Tibial artery (tissue), 4 donors: ENCODE results near the gene KIF5A.

ENCODE experiments used
- DNase-seq, 2 donors: peaks; one replicate each; pipeline ENCODE4 v3.0.0-alpha.2; 2019
- H3K27ac ChIP-seq, 2 donors: fragments of 200-600 bp; sonication (generic) in 1 of 2; 1 replicate in 1 of 2; 2 replicates in 1 of 2; pipeline ENCODE4 v1.5.1; 2018 to 2019; ENCODE audit warnings: mild to moderate bottlenecking in 1 of 2
- H3K27me3 ChIP-seq, 2 donors: fragments of 200-600 bp; sonication (generic) in 1 of 2; one replicate each; pipeline versions ENCODE4 v1.5.1 to v1.6.0; 2016 to 2019
- H3K36me3 ChIP-seq, 3 donors: fragments of 200-600 bp; sonication (generic) in 2 of 3; one replicate each; pipeline ENCODE4 v1.5.1; 2016 to 2019; ENCODE audit warnings: mild to moderate bottlenecking in 2 of 3
- H3K4me1 ChIP-seq, 4 donors: fragments of 200-600 bp; sonication (generic) in 2 of 4; 1 replicate in 3 of 4; 2 replicates in 1 of 4; pipeline ENCODE4 v1.5.1; 2016 to 2019
- H3K4me3 ChIP-seq, 2 donors: fragments of 200-600 bp; sonication (generic) in 1 of 2; 1 replicate in 1 of 2; 2 replicates in 1 of 2; pipeline ENCODE4 v1.5.1; 2018 to 2019; ENCODE audit warnings: mild to moderate bottlenecking in 2 of 2
- H3K9me3 ChIP-seq, 3 donors: fragments of 200-600 bp; sonication (generic) in 1 of 3; one replicate each; pipeline ENCODE4 v1.5.1; 2016 to 2019
- intact Hi-C: fragments of 100-400 bp; cut with DNase I; formaldehyde crosslinking; loops from one replicate; pipeline ENCODE4 v1.15.0; 2023; ENCODE audit warnings: low total_unique reads
- TF ChIP-seq, protein P1 (sequence below), 2 experiments: fragments of 200-600 bp in 1 of 2; fragments of 450-650 bp in 1 of 2; IDR thresholded peaks; one replicate each; pipeline ENCODE4 v1.5.1; 2017 to 2019; ENCODE audit warnings: antibody characterized with exemption in 2 of 2, mild to moderate bottlenecking in 1 of 2, moderate library complexity in 1 of 2

KIF5A gene

DNA sequence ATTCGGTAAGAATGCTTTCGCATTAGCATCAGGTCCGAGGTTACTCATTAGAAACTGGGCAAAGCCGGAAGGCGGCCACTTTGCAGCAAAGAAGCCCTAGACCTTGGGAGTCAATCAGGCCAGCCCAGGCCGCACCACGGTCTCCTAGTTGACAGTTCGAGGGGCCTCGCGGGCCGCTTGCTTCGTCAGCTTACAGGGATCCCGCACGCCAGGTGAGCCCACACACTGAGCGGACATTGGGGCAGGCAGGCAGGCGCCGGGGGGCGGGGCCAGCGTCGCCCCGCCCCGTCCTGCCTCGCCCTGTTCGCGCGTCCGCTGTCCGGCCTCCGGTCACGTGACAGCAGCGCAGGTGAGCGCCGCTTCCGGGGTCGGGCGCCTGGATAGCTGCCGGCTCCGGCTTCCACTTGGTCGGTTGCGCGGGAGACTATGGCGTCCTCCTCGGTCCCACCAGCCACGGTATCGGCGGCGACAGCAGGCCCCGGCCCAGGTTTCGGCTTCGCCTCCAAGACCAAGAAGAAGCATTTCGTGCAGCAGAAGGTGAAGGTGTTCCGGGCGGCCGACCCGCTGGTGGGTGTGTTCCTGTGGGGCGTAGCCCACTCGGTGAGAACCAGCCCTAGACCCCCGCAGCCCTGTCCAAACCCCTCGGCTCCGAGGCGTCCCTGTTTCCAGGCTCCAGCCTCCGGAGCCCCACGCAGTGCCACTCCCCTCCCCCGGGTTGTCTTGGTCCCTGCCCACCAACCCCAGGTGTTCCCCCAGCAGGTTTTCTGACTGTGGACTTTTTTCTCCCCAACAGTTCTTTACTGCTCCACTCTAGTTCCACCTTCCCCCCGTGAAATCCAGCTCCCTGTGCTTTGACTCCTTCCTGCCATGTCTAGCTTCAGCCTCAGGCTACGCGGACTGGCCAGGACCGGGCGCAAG lies 41.3 kb downstream of the KIF5A start, which contains the start of gene PIP4K2C:
Gene PIP4K2C (plus strand): TSS at position 329 of the 918 bp plus-strand sequence. CDS start 98 bp downstream, at position 427.
- peak; percentile 71 to 91 for DNase-seq
- Histone ChIP-seq H3K36me3 (peaks cover 11 to 24% (median 12%) of the 10 kb centered on the region in 3 donors), H3K4me1 (peaks cover 0 to 28% (median 14%) of the 10 kb centered on the region in 4 donors), H3K27me3 (no peaks in the 10 kb centered on the region), H3K4me3 (peak within 1 kb of the TSS; percentile 74 to 91), H3K9me3 (no peaks in the 10 kb centered on the region), H3K27ac (peak within 1 kb of the TSS; percentile 81 to 85)
- intact Hi-C loops = no loop called here
- TF ChIP-seq, protein P1, sequence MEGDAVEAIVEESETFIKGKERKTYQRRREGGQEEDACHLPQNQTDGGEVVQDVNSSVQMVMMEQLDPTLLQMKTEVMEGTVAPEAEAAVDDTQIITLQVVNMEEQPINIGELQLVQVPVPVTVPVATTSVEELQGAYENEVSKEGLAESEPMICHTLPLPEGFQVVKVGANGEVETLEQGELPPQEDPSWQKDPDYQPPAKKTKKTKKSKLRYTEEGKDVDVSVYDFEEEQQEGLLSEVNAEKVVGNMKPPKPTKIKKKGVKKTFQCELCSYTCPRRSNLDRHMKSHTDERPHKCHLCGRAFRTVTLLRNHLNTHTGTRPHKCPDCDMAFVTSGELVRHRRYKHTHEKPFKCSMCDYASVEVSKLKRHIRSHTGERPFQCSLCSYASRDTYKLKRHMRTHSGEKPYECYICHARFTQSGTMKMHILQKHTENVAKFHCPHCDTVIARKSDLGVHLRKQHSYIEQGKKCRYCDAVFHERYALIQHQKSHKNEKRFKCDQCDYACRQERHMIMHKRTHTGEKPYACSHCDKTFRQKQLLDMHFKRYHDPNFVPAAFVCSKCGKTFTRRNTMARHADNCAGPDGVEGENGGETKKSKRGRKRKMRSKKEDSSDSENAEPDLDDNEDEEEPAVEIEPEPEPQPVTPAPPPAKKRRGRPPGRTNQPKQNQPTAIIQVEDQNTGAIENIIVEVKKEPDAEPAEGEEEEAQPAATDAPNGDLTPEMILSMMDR (IDR thresholded peaks at IDR 0.05) = no peak

DNA sequence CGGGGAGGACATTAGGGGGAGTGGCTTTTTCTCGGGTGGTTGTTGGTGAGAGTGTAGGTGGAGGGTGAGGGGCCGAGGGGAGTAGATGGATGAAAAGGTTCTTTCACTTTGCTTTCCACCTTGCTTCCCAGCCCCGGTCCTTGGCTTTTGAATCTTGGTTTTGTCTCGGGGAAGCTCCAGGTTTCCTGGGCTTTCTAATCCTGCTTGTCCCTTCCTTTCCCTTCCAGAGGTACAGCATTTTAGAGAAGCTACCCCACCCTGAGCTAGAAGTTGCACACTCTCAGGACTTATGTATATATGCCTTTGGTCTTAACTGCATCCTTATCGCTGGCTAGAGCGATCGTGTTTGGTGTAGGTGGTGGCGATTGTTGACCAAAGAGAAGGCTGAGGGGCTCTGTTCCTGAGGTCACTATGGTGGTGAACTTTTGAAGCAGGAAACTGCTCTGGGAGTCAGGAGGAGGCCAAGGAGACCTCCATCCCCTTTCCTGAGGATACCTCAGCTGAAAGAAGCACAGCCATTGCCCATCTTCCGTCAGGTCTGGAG lies 42.0 kb downstream of the KIF5A start:
- Histone ChIP-seq H3K27ac (peak overlapping the region; percentile 81 to 85), H3K36me3 (peaks cover 14 to 27% (median 18%) of the 10 kb centered on the region in 3 donors), H3K4me1 (peaks cover 0 to 28% (median 15%) of the 10 kb centered on the region in 4 donors), H3K9me3 (no peaks in the 10 kb centered on the region), H3K27me3 (no peaks in the 10 kb centered on the region), H3K4me3 (peak overlapping the region; percentile 74 to 91)
- intact Hi-C loops = no loop called here
- TF ChIP-seq, protein P1 (IDR thresholded peaks at IDR 0.05) = no peak
- peak in 1 of 2 donors; percentile 40 for DNase-seq

DNA sequence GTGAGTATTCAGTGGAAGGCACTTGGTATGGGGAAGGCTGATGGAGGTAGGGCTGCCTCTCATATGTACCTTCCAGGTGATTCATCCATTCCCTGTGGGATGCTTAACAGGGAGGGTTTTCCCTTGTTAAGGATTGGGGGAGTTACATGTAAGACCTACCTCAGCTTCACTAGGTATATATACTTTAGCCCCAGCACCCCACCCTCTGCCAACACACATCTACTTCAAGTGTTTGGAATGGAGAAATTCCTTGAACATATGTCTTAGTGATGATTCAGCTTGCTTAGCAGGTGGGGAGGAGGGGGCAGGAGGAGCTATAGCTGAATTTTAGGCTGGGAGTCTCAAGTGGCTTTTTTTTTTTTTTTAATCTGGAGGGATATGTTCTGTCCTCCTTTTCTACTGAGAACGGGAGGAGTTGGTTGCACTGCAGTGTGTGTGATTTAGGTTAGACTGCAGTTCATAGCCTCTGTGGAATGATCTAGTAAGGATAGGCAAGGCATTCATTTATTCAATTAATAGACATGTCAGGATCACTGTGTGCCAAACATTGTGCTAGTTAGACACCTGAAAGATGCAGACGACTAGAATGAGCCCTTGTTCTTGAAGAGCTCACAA lies 42.8 kb downstream of the KIF5A start:
- DNase-seq = no peak
- intact Hi-C loops = no loop called here
- Histone ChIP-seq H3K27ac (no peak overlapping the region), H3K9me3 (no peaks in the 10 kb centered on the region), H3K4me3 (no peak overlapping the region), H3K4me1 (peaks cover 0 to 28% (median 15%) of the 10 kb centered on the region in 4 donors), H3K36me3 (peaks cover 16 to 30% (median 23%) of the 10 kb centered on the region in 3 donors), H3K27me3 (no peaks in the 10 kb centered on the region)
- TF ChIP-seq, protein P1 (IDR thresholded peaks at IDR 0.05) = no peak

DNA sequence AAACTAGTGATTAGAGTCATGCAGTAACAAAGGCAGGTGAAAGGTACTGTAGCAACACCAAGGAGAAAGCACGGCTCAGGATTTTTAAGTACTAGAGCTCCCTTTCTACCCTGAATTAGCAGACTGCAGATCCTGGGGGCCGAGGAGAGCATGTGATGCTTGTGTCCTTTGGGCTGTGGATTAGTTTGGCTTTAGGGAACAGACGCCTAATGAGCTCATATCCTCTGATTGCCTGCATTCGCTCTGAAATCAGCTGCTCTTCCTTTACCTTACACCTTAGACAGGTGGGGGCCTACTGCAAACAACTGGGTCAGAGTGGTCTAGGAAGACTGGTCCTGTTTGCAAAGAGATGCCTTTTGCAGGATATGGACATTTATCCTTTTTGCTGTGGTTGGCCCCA lies 43.3 kb downstream of the KIF5A start:
- Histone ChIP-seq H3K27ac (no peak overlapping the region), H3K9me3 (no peaks in the 10 kb centered on the region), H3K4me3 (no peak overlapping the region), H3K27me3 (no peaks in the 10 kb centered on the region), H3K4me1 (peaks cover 0 to 28% (median 15%) of the 10 kb centered on the region in 4 donors), H3K36me3 (peaks cover 16 to 36% (median 23%) of the 10 kb centered on the region in 3 donors)
- intact Hi-C loops = no loop called here
- TF ChIP-seq, protein P1 (IDR thresholded peaks at IDR 0.05) = no peak
- no peak for DNase-seq

DNA sequence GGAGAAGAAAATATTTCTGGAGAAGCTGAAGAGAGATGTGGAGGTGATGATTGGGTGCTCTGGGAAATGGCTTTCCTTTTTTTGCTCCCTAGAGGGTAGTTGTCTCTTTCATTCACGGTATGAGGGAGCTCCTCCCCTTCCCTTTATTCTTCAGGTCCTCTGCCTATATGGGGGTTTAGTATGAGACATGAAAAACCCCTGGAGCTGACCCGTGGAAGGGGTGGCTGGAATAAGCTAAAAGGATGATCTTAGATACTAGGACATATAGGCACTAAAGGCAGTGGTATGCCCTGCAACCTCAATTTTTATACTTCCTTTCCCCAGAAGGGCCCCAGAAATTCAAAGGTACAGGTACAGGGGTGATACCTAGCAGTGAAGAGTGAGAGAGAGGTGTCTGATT lies 50.6 kb downstream of the KIF5A start:
- H3K36me3 ChIP-seq = peaks cover 25 to 67% (median 55%) of the 10 kb centered on the region in 3 donors
- TF ChIP-seq, protein P1 (IDR thresholded peaks at IDR 0.05) = no peak
- intact Hi-C loops = no loop called here
- H3K4me1 ChIP-seq = peaks cover 0 to 17% (median 10%) of the 10 kb centered on the region in 4 donors
- H3K4me3 ChIP-seq = no peak overlapping the region
- no peak for DNase-seq
- no peaks in the 10 kb centered on the region for H3K27me3 ChIP-seq
- no peak overlapping the region for H3K27ac ChIP-seq
- no peaks in the 10 kb centered on the region for H3K9me3 ChIP-seq
